ENCODE results near the gene RIPPLY3.
A peak's percentile ranks its signal among the peaks of the same experiment; 100 is the strongest.
"Not testable (repeated sequence)": the region's sequence is repeated elsewhere in the genome, so short reads cannot be mapped to it uniquely, and the experiment has no call there.

The RIPPLY3 gene

GRCh38 chr21:37002851-37003250 is 3.7 kb upstream of the RIPPLY3 start:
- H3K4me1 ChIP-seq (ENCODE audit: control insufficient read depth in 1 of 2, insufficient read depth in 2 of 2, low read length in 2 of 2), result peaks cover 0 to 12% of the 10 kb centered on the region in 2 donors
- H3K4me3 ChIP-seq (ENCODE audit: low read depth in 1 of 2, low read length in 2 of 2); H3K27me3 ChIP-seq (ENCODE audit: low read depth, low read length); H3K36me3 ChIP-seq (ENCODE audit: control insufficient read depth in 1 of 2, insufficient read depth in 2 of 2, low read length in 2 of 2); H3K27ac ChIP-seq (ENCODE audit: low read length); H3K9me3 ChIP-seq (ENCODE audit: control insufficient read depth in 1 of 2, low read length in 2 of 2): not testable (repeated sequence)

- not testable (repeated sequence) for H3K4me3 ChIP-seq (ENCODE audit: low read depth in 1 of 2, low read length in 2 of 2); H3K36me3 ChIP-seq (ENCODE audit: control insufficient read depth in 1 of 2, insufficient read depth in 2 of 2, low read length in 2 of 2); H3K9me3 ChIP-seq (ENCODE audit: control insufficient read depth in 1 of 2, low read length in 2 of 2); H3K27ac ChIP-seq (ENCODE audit: low read length)
- H3K4me1 ChIP-seq (ENCODE audit: control insufficient read depth in 1 of 2, insufficient read depth in 2 of 2, low read length in 2 of 2), result peaks cover 0 to 12% of the 10 kb centered on the region in 2 donors
- H3K27me3 ChIP-seq (ENCODE audit: low read depth, low read length), result peaks cover 13% of the 10 kb centered on the region
Measured at GRCh38 chr21:37003917-37004316, 2.6 kb upstream of the RIPPLY3 start.

- H3K4me3 ChIP-seq (ENCODE audit: low read depth in 1 of 2, low read length in 2 of 2), result peak overlapping the region in 1 of 2 donors; percentile 60
- H3K9me3 ChIP-seq (ENCODE audit: control insufficient read depth in 1 of 2, low read length in 2 of 2), result no peaks in the 10 kb centered on the region
- peaks cover 16% of the 10 kb centered on the region for H3K27me3 ChIP-seq (ENCODE audit: low read depth, low read length)
- no peaks in the 10 kb centered on the region for H3K36me3 ChIP-seq (ENCODE audit: control insufficient read depth in 1 of 2, insufficient read depth in 2 of 2, low read length in 2 of 2)
- H3K4me1 ChIP-seq (ENCODE audit: control insufficient read depth in 1 of 2, insufficient read depth in 2 of 2, low read length in 2 of 2), result peaks cover 0 to 20% of the 10 kb centered on the region in 2 donors
- no peak overlapping the region for H3K27ac ChIP-seq (ENCODE audit: low read length)
Measured at GRCh38 chr21:37005548-37006485, 685 bp upstream of the RIPPLY3 start.

- Histone ChIP-seq H3K4me1 (ENCODE audit: control insufficient read depth in 1 of 2, insufficient read depth in 2 of 2, low read length in 2 of 2) (peaks cover 0 to 20% of the 10 kb centered on the region in 2 donors), H3K27me3 (ENCODE audit: low read depth, low read length) (peaks cover 16% of the 10 kb centered on the region), H3K4me3 (ENCODE audit: low read depth in 1 of 2, low read length in 2 of 2) (no peak overlapping the region), H3K9me3 (ENCODE audit: control insufficient read depth in 1 of 2, low read length in 2 of 2) (no peaks in the 10 kb centered on the region), H3K36me3 (ENCODE audit: control insufficient read depth in 1 of 2, insufficient read depth in 2 of 2, low read length in 2 of 2) (no peaks in the 10 kb centered on the region), H3K27ac (ENCODE audit: low read length) (no peak overlapping the region)
Measured at GRCh38 chr21:37008724-37009123, 2.2 kb downstream of the RIPPLY3 start.

GRCh38 chr21:37009740-37010341 is 3.3 kb downstream of the RIPPLY3 start:
- Histone ChIP-seq H3K27ac (ENCODE audit: low read length) (no peak overlapping the region), H3K36me3 (ENCODE audit: control insufficient read depth in 1 of 2, insufficient read depth in 2 of 2, low read length in 2 of 2) (no peaks in the 10 kb centered on the region), H3K9me3 (ENCODE audit: control insufficient read depth in 1 of 2, low read length in 2 of 2) (no peaks in the 10 kb centered on the region), H3K4me3 (ENCODE audit: low read depth in 1 of 2, low read length in 2 of 2) (peak overlapping the region; percentile 47 to 55), H3K27me3 (ENCODE audit: low read depth, low read length) (peaks cover 16% of the 10 kb centered on the region), H3K4me1 (ENCODE audit: control insufficient read depth in 1 of 2, insufficient read depth in 2 of 2, low read length in 2 of 2) (peaks cover 0 to 20% of the 10 kb centered on the region in 2 donors)

GRCh38 chr21:37017951-37018679 is 11.6 kb downstream of the RIPPLY3 start:
- H3K27me3 ChIP-seq (ENCODE audit: low read depth, low read length), result no peaks in the 10 kb centered on the region
- no peaks in the 10 kb centered on the region for H3K9me3 ChIP-seq (ENCODE audit: control insufficient read depth in 1 of 2, low read length in 2 of 2)
- no peak overlapping the region for H3K27ac ChIP-seq (ENCODE audit: low read length)
- H3K4me1 ChIP-seq (ENCODE audit: control insufficient read depth in 1 of 2, insufficient read depth in 2 of 2, low read length in 2 of 2), result no peaks in the 10 kb centered on the region
- H3K4me3 ChIP-seq (ENCODE audit: low read depth in 1 of 2, low read length in 2 of 2), result no peak overlapping the region
- no peaks in the 10 kb centered on the region for H3K36me3 ChIP-seq (ENCODE audit: control insufficient read depth in 1 of 2, insufficient read depth in 2 of 2, low read length in 2 of 2)

GRCh38 chr21:37026499-37026898 is 20.0 kb downstream of the RIPPLY3 start:
- H3K4me1 ChIP-seq (ENCODE audit: control insufficient read depth in 1 of 2, insufficient read depth in 2 of 2, low read length in 2 of 2), result no peaks in the 10 kb centered on the region
- H3K36me3 ChIP-seq (ENCODE audit: control insufficient read depth in 1 of 2, insufficient read depth in 2 of 2, low read length in 2 of 2), result no peaks in the 10 kb centered on the region
- no peak overlapping the region for H3K4me3 ChIP-seq (ENCODE audit: low read depth in 1 of 2, low read length in 2 of 2)
- no peak overlapping the region for H3K27ac ChIP-seq (ENCODE audit: low read length)
- H3K9me3 ChIP-seq (ENCODE audit: control insufficient read depth in 1 of 2, low read length in 2 of 2), result no peaks in the 10 kb centered on the region
- no peaks in the 10 kb centered on the region for H3K27me3 ChIP-seq (ENCODE audit: low read depth, low read length)

- no peaks in the 10 kb centered on the region for H3K27me3 ChIP-seq (ENCODE audit: low read depth, low read length)
- H3K4me3 ChIP-seq (ENCODE audit: low read depth in 1 of 2, low read length in 2 of 2), result no peak overlapping the region
- no peaks in the 10 kb centered on the region for H3K9me3 ChIP-seq (ENCODE audit: control insufficient read depth in 1 of 2, low read length in 2 of 2)
- H3K4me1 ChIP-seq (ENCODE audit: control insufficient read depth in 1 of 2, insufficient read depth in 2 of 2, low read length in 2 of 2), result no peaks in the 10 kb centered on the region
- no peaks in the 10 kb centered on the region for H3K36me3 ChIP-seq (ENCODE audit: control insufficient read depth in 1 of 2, insufficient read depth in 2 of 2, low read length in 2 of 2)
- H3K27ac ChIP-seq (ENCODE audit: low read length), result no peak overlapping the region
Measured at GRCh38 chr21:37028570-37028969, 22.1 kb downstream of the RIPPLY3 start.

- Histone ChIP-seq H3K9me3 (ENCODE audit: control insufficient read depth in 1 of 2, low read length in 2 of 2) (no peaks in the 10 kb centered on the region), H3K36me3 (ENCODE audit: control insufficient read depth in 1 of 2, insufficient read depth in 2 of 2, low read length in 2 of 2) (no peaks in the 10 kb centered on the region), H3K27me3 (ENCODE audit: low read depth, low read length) (no peaks in the 10 kb centered on the region), H3K27ac (ENCODE audit: low read length) (no peak overlapping the region), H3K4me1 (ENCODE audit: control insufficient read depth in 1 of 2, insufficient read depth in 2 of 2, low read length in 2 of 2) (no peaks in the 10 kb centered on the region), H3K4me3 (ENCODE audit: low read depth in 1 of 2, low read length in 2 of 2) (no peak overlapping the region)
Measured at GRCh38 chr21:37030864-37031263, 24.4 kb downstream of the RIPPLY3 start.

- no peak overlapping the region for H3K27ac ChIP-seq (ENCODE audit: low read length)
- no peaks in the 10 kb centered on the region for H3K27me3 ChIP-seq (ENCODE audit: low read depth, low read length)
- no peaks in the 10 kb centered on the region for H3K9me3 ChIP-seq (ENCODE audit: control insufficient read depth in 1 of 2, low read length in 2 of 2)
- no peaks in the 10 kb centered on the region for H3K36me3 ChIP-seq (ENCODE audit: control insufficient read depth in 1 of 2, insufficient read depth in 2 of 2, low read length in 2 of 2)
- H3K4me1 ChIP-seq (ENCODE audit: control insufficient read depth in 1 of 2, insufficient read depth in 2 of 2, low read length in 2 of 2), result no peaks in the 10 kb centered on the region
- H3K4me3 ChIP-seq (ENCODE audit: low read depth in 1 of 2, low read length in 2 of 2), result no peak overlapping the region
Measured at GRCh38 chr21:37032293-37032692, 25.8 kb downstream of the RIPPLY3 start.

GRCh38 chr21:37032877-37033471 is 26.5 kb downstream of the RIPPLY3 start:
- Histone ChIP-seq H3K9me3 (ENCODE audit: control insufficient read depth in 1 of 2, low read length in 2 of 2) (no peaks in the 10 kb centered on the region), H3K27ac (ENCODE audit: low read length) (no peak overlapping the region), H3K36me3 (ENCODE audit: control insufficient read depth in 1 of 2, insufficient read depth in 2 of 2, low read length in 2 of 2) (no peaks in the 10 kb centered on the region), H3K4me1 (ENCODE audit: control insufficient read depth in 1 of 2, insufficient read depth in 2 of 2, low read length in 2 of 2) (no peaks in the 10 kb centered on the region), H3K27me3 (ENCODE audit: low read depth, low read length) (no peaks in the 10 kb centered on the region), H3K4me3 (ENCODE audit: low read depth in 1 of 2, low read length in 2 of 2) (no peak overlapping the region)
